Vagina (tissue), 2 donors: ENCODE measurements around the gene MPHOSPH6.

Experiments
- POLR2A ChIP-seq, 2 donors: fragments of 450-650 bp; IDR thresholded peaks; one replicate each; pipeline ENCODE4 v1.6.1; 2017; ENCODE audit warnings: antibody characterized with exemption in 2 of 2, mild to moderate bottlenecking in 2 of 2, moderate library complexity in 2 of 2
- POLR2AphosphoS5 ChIP-seq, 2 donors: sonication (generic); formaldehyde crosslinking; IDR thresholded peaks; one replicate each; pipeline ENCODE4 v1.9.0; 2017; ENCODE audit warnings: antibody characterized with exemption in 2 of 2, mild to moderate bottlenecking in 2 of 2, low read depth in 1 of 2; ENCODE audit not compliant: insufficient read depth in 1 of 2
- TF ChIP-seq, protein P1 (sequence below), 3 experiments: fragments of 450-650 bp in 2 of 3; fragments of 200-600 bp in 1 of 3; sonication (generic) in 1 of 3; IDR thresholded peaks; one replicate each; pipeline ENCODE4 v1.5.1; 2017 to 2019; ENCODE audit warnings: antibody characterized with exemption in 3 of 3, mild to moderate bottlenecking in 2 of 3, moderate library complexity in 2 of 3

DNA sequence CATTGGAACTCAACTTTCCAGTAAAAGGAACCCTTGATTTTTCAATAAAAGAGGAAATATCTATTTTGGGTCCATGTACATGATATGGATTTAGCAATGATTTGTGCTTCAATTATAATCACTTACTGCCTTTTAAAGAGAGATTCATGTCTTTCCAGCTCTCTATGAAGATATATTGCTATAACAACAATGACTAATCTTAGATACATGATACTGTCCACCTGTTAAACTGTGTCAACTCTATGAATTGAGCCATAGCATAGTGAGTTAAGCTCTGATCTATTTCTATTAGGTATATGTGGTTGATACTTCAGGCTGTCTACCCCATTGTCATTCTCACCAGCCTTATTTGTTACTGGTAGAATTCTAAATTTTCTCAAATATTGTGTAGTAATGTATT lies 15.0 kb upstream of the MPHOSPH6 start:
- TF ChIP-seq, protein P1, sequence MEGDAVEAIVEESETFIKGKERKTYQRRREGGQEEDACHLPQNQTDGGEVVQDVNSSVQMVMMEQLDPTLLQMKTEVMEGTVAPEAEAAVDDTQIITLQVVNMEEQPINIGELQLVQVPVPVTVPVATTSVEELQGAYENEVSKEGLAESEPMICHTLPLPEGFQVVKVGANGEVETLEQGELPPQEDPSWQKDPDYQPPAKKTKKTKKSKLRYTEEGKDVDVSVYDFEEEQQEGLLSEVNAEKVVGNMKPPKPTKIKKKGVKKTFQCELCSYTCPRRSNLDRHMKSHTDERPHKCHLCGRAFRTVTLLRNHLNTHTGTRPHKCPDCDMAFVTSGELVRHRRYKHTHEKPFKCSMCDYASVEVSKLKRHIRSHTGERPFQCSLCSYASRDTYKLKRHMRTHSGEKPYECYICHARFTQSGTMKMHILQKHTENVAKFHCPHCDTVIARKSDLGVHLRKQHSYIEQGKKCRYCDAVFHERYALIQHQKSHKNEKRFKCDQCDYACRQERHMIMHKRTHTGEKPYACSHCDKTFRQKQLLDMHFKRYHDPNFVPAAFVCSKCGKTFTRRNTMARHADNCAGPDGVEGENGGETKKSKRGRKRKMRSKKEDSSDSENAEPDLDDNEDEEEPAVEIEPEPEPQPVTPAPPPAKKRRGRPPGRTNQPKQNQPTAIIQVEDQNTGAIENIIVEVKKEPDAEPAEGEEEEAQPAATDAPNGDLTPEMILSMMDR (IDR thresholded peaks at IDR 0.05): no peak
- no peak for TF ChIP-seq POLR2AphosphoS5 (IDR thresholded peaks at IDR 0.05; ENCODE audit: insufficient read depth in 1 of 2, low read depth in 1 of 2)
- TF ChIP-seq POLR2A (IDR thresholded peaks at IDR 0.05): no peak
